Kidney epithelial cell (primary cell): ENCODE results near the gene AGPAT3. TPM values are rescaled to one million over a fixed set of nuclear protein-coding genes. Genes with fewer than 3 reads are reported as not detected.

ENCODE experiments used
- DNase-seq: peaks from one replicate; pipeline ENCODE4 v3.0.0-alpha.2; 2010; ENCODE audit warnings: low read depth
- H3K27me3 ChIP-seq: 2 replicates; pipeline ENCODE4 v1.6.0; 2011; ENCODE audit warnings: low read length; ENCODE audit not compliant: control insufficient read depth, insufficient read depth
- H3K36me3 ChIP-seq: 2 replicates; pipeline ENCODE4 v1.5.1; 2011; ENCODE audit warnings: low read length; ENCODE audit not compliant: control insufficient read depth, insufficient read depth
- H3K4me3 ChIP-seq: 2 replicates; pipeline ENCODE4 v1.5.1; 2011; ENCODE audit warnings: low read depth, mild to moderate bottlenecking, control low read depth, low read length
- CTCF ChIP-seq: IDR thresholded peaks from 2 replicates; pipeline ENCODE4 v1.5.1; 2011; ENCODE audit warnings: mild to moderate bottlenecking, moderate library complexity, low read length, control low read depth, inconsistent platforms; ENCODE audit not compliant: insufficient read depth, poor library complexity, severe bottlenecking
- total RNA-seq: library from RNA; depleted of rRNA; stranded (reverse); fragments of >200 nt; gene quantifications from 2 replicates; pipeline ENCODE4 v1.2.3, GENCODE V29; 2015

Gene AGPAT3
- total RNA-seq, 1 donor from 2014 or later, result 62.3 TPM

DNA sequence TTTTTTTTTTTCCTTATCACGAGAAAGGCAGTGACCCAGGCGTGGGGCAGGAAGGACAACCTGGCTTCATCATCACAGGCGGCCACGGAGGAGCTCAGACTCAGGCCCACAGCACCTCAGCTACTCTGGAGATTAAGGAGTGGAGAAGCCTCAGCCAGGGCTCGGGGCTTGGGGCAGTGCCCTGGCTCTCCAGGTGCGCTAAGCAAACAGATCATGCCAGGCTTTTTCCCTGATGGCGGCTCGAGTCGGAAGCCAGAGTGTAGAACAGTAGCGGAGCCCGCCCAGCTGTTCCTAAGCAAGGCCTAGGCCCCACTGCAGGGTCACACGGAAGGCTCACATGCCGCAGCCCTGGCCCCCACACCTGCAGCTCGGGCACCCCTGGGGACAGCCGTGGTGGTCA, 70.7 kb downstream of the AGPAT3 start:
- no peaks in the 10 kb centered on the region for H3K27me3 ChIP-seq
- H3K4me3 ChIP-seq, result no peak overlapping the region
- no peaks in the 10 kb centered on the region for H3K36me3 ChIP-seq
- no peak for TF ChIP-seq CTCF
- DNase-seq, result no peak

GRCh38 chr21:43936247-43936967, 71.4 kb downstream of the AGPAT3 start:
- no peaks in the 10 kb centered on the region for H3K36me3 ChIP-seq
- no peaks in the 10 kb centered on the region for H3K27me3 ChIP-seq
- no peak for DNase-seq
- no peak for TF ChIP-seq CTCF
- H3K4me3 ChIP-seq, result no peak overlapping the region

GRCh38 chr21:43937051-43937832, 72.2 kb downstream of the AGPAT3 start:
- H3K27me3 ChIP-seq, result no peaks in the 10 kb centered on the region
- TF ChIP-seq CTCF, result no peak
- DNase-seq, result no peak
- no peak overlapping the region for H3K4me3 ChIP-seq
- no peaks in the 10 kb centered on the region for H3K36me3 ChIP-seq

- no peaks in the 10 kb centered on the region for H3K36me3 ChIP-seq
- no peak for TF ChIP-seq CTCF
- no peak overlapping the region for H3K4me3 ChIP-seq
- H3K27me3 ChIP-seq, result no peaks in the 10 kb centered on the region
- DNase-seq, result no peak
Measured at GRCh38 chr21:43937891-43938309, 72.9 kb downstream of the AGPAT3 start.

DNA sequence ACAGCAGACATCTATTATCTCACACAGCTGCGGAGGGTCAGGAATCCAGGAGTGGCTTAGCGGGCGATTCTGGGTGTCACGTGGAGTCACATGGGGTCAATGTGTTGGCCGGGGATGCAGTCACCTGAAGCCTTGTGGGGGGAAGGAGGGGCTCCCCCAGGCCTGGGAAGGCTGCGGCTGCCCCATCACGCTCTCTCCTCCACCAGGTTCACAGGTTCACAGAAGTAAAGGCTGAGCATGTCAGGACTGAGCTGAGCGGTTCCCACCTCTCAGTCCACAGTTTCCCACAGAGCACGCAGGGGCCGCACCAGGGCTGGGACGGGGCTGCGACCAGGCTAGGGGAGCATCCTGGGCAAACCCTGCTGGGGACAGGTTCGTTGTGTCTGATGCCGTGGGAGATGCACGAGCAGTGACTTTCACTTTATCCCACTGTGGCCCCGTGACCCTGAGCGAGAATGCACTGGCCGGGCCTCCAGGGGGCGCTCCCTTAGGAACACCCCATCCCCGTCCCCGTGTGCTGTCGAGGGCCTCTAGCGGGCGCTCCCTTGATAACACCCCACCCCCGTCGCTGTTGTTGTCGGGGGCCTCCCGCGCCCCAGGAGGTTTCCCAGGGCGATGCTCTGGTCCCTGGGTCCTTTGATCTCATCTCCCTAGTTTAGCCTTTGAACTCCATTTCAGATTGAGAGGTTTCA, 73.9 kb downstream of the AGPAT3 start:
- Histone ChIP-seq H3K36me3 (no peaks in the 10 kb centered on the region), H3K27me3 (no peaks in the 10 kb centered on the region), H3K4me3 (peak overlapping the region; percentile 3)
- no peak for DNase-seq
- TF ChIP-seq CTCF, result peak; percentile 100
